Measurements from ENCODE around the gene RIPOR2. TPM values are rescaled to one million over a fixed set of nuclear protein-coding genes. Genes with fewer than 3 reads are reported as not detected.
"Not testable (repeated sequence)": the region's sequence is repeated elsewhere in the genome, so short reads cannot be mapped to it uniquely, and the experiment has no call there.

The RIPOR2 gene
- total and polyA plus RNA-seq, 4 donors = 1.6 to 10.9 (median 3.7) TPM

DNA sequence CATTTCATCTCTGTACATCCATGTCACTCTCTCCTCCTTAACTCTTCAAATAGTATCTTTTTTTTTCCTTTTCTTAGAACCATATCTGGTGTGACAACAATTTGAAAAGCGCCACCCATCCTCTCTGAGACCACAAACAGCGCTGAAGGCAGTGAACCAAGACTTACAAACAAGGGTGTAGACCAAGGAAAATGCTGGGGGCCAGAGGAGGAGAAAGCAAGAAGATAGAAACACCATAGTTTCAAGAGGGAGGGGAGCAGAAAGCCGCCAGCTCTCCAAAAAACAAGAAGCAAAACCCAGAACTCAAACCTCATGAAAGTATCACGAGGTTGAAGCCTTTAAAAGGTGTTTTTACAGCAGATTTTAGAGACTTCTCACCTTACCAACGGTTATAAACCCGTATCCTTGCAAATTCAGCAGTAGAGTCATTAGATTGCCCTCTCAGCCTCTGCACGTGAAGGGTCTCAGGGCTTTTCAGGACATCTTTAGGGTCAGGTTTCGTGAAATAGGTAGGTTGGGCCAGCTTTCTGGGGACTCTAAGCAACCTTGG, 13.3 kb upstream of the RIPOR2 start:
- H3K27me3 ChIP-seq (ENCODE audit: control insufficient read depth in 4 of 4, insufficient read depth in 4 of 4, low read length in 3 of 4) = no peaks in the 10 kb centered on the region
- TF ChIP-seq JUND (IDR thresholded peaks at IDR 0.05) (no peak), TAF1 (conservative IDR thresholded peaks at IDR 0.05) (no peak), ATF3 (IDR thresholded peaks at IDR 0.05) (no peak), FOXA1 (IDR thresholded peaks at IDR 0.05) (no peak)
- TF ChIP-seq, protein P1, sequence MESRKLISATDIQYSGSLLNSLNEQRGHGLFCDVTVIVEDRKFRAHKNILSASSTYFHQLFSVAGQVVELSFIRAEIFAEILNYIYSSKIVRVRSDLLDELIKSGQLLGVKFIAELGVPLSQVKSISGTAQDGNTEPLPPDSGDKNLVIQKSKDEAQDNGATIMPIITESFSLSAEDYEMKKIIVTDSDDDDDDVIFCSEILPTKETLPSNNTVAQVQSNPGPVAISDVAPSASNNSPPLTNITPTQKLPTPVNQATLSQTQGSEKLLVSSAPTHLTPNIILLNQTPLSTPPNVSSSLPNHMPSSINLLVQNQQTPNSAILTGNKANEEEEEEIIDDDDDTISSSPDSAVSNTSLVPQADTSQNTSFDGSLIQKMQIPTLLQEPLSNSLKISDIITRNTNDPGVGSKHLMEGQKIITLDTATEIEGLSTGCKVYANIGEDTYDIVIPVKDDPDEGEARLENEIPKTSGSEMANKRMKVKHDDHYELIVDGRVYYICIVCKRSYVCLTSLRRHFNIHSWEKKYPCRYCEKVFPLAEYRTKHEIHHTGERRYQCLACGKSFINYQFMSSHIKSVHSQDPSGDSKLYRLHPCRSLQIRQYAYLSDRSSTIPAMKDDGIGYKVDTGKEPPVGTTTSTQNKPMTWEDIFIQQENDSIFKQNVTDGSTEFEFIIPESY (IDR thresholded peaks at IDR 0.05) = no peak
- TF ChIP-seq, protein P2, sequence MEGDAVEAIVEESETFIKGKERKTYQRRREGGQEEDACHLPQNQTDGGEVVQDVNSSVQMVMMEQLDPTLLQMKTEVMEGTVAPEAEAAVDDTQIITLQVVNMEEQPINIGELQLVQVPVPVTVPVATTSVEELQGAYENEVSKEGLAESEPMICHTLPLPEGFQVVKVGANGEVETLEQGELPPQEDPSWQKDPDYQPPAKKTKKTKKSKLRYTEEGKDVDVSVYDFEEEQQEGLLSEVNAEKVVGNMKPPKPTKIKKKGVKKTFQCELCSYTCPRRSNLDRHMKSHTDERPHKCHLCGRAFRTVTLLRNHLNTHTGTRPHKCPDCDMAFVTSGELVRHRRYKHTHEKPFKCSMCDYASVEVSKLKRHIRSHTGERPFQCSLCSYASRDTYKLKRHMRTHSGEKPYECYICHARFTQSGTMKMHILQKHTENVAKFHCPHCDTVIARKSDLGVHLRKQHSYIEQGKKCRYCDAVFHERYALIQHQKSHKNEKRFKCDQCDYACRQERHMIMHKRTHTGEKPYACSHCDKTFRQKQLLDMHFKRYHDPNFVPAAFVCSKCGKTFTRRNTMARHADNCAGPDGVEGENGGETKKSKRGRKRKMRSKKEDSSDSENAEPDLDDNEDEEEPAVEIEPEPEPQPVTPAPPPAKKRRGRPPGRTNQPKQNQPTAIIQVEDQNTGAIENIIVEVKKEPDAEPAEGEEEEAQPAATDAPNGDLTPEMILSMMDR (IDR thresholded peaks at IDR 0.05; ENCODE audit: low read depth, low read length, missing input control) = no peak
- H3K27ac ChIP-seq (ENCODE audit: low read depth in 1 of 2, low read length in 2 of 2) = no peak overlapping the region
- H3K4me3 ChIP-seq (ENCODE audit: low read depth in 1 of 3, low read length in 3 of 3) = no peak overlapping the region
- WGBS = 80% methylated on average over 8 of the region's 8 CpGs
- H3K9me3 ChIP-seq (ENCODE audit: control insufficient read depth in 4 of 4, low read length in 3 of 4) = peaks cover 0 to 2% (median 1%) of the 10 kb centered on the region in 4 donors
- H3K9ac ChIP-seq (ENCODE audit: low read depth in 1 of 2, low read length in 2 of 2) = no peak overlapping the region
- no peak for DNase-seq (ENCODE audit: low spot score)
- H3K36me3 ChIP-seq (ENCODE audit: control insufficient read depth in 4 of 4, insufficient read depth in 3 of 4, low read depth in 1 of 4, low read length in 3 of 4) = no peaks in the 10 kb centered on the region
- no peaks in the 10 kb centered on the region for H3K4me1 ChIP-seq (ENCODE audit: control insufficient read depth in 4 of 4, insufficient read depth in 4 of 4, low read length in 3 of 4)

GRCh38 chr6:24948261-24948660, 12.5 kb upstream of the RIPOR2 start:
- 87% methylated on average over 7 of the region's 7 CpGs for WGBS
- H3K4me3 ChIP-seq (ENCODE audit: low read depth in 1 of 3, low read length in 3 of 3); H3K9ac ChIP-seq (ENCODE audit: low read depth in 1 of 2, low read length in 2 of 2); H3K4me1 ChIP-seq (ENCODE audit: control insufficient read depth in 4 of 4, insufficient read depth in 4 of 4, low read length in 3 of 4); DNase-seq (ENCODE audit: low spot score); H3K27me3 ChIP-seq (ENCODE audit: control insufficient read depth in 4 of 4, insufficient read depth in 4 of 4, low read length in 3 of 4); H3K27ac ChIP-seq (ENCODE audit: low read depth in 1 of 2, low read length in 2 of 2); H3K9me3 ChIP-seq (ENCODE audit: control insufficient read depth in 4 of 4, low read length in 3 of 4); H3K36me3 ChIP-seq (ENCODE audit: control insufficient read depth in 4 of 4, insufficient read depth in 3 of 4, low read depth in 1 of 4, low read length in 3 of 4): not testable (repeated sequence)

DNA sequence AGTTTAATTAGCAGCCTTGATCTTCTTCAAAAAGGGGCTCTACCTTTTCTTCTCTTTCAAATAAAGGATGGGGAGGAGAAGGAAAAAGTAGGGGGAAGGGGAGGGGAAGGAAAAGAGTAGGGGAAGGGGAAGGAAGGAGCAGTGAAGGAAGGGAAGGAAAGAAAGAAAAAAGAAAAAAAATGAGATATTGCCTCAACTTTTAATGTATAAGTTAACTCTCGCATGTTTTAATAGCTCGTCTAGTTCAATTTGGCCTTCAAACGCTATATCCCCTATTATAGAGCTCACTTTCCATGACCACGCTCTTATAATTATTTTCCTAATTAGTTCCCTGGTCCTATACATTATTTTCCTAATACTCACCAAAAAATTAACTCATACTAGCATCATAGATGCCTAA, 11.9 kb upstream of the RIPOR2 start:
- Histone ChIP-seq H3K9me3 (ENCODE audit: control insufficient read depth in 4 of 4, low read length in 3 of 4) (peaks cover 0 to 5% (median 4%) of the 10 kb centered on the region in 4 donors), H3K4me3 (ENCODE audit: low read depth in 1 of 3, low read length in 3 of 3) (no peak overlapping the region), H3K36me3 (ENCODE audit: control insufficient read depth in 4 of 4, insufficient read depth in 3 of 4, low read depth in 1 of 4, low read length in 3 of 4) (no peaks in the 10 kb centered on the region), H3K27me3 (ENCODE audit: control insufficient read depth in 4 of 4, insufficient read depth in 4 of 4, low read length in 3 of 4) (no peaks in the 10 kb centered on the region), H3K27ac (ENCODE audit: low read depth in 1 of 2, low read length in 2 of 2) (no peak overlapping the region), H3K9ac (ENCODE audit: low read depth in 1 of 2, low read length in 2 of 2) (no peak overlapping the region), H3K4me1 (ENCODE audit: control insufficient read depth in 4 of 4, insufficient read depth in 4 of 4, low read length in 3 of 4) (no peaks in the 10 kb centered on the region)
- TF ChIP-seq SP1 (IDR thresholded peaks at IDR 0.05) (no peak), TAF1 (conservative IDR thresholded peaks at IDR 0.05) (no peak), NR2F2 (IDR thresholded peaks at IDR 0.05) (no peak), GABPA (IDR thresholded peaks at IDR 0.05 in 1 of 2, conservative IDR thresholded peaks at IDR 0.05 in 1 of 2) (no peak), HNF4G (IDR thresholded peaks at IDR 0.05) (no peak), RAD21 (IDR thresholded peaks at IDR 0.05) (no peak)
- DNase-seq (ENCODE audit: low spot score) = no peak
- 96% methylated on average over 4 of the region's 4 CpGs for WGBS

All from liver (tissue), 9 donors.